Heart right ventricle (tissue), 16 donors: ENCODE measurements around the gene TLL1. TPM values are rescaled to one million over a fixed set of nuclear protein-coding genes. Genes with fewer than 3 reads are reported as not detected.

Source experiments
- ATAC-seq, 8 donors: fragments of 200-7000 bp; cut with Tn5 transposase; one replicate each; pipeline ENCODE4 v1.9.1; 2020; ENCODE audit warnings: mild to moderate bottlenecking in 8 of 8, moderate library complexity in 8 of 8, moderate number of reproducible peaks in 1 of 8
- DNase-seq, 2 donors: peaks; one replicate each; pipeline ENCODE4 v3.0.0-alpha.2; 2020
- H3K27ac ChIP-seq, 10 donors: fragments of 200-600 bp; sonication (generic) in 2 of 10; one replicate each; pipeline versions ENCODE4 v1.5.0 to v1.8.0; 2020 to 2022; ENCODE audit warnings: mild to moderate bottlenecking in 3 of 10
- H3K27me3 ChIP-seq, 7 donors: fragments of 200-600 bp; one replicate each; pipeline ENCODE4 v1.8.0; 2021 to 2022; ENCODE audit warnings: mild to moderate bottlenecking in 2 of 7
- H3K36me3 ChIP-seq, 9 donors: fragments of 200-600 bp; sonication (generic) in 1 of 9; one replicate each; pipeline versions ENCODE4 v1.5.0 to v1.8.0; 2020 to 2022; ENCODE audit warnings: mild to moderate bottlenecking in 2 of 9
- H3K4me1 ChIP-seq, 9 donors: fragments of 200-600 bp; sonication (generic) in 1 of 9; one replicate each; pipeline versions ENCODE4 v1.5.0 to v1.8.0; 2020 to 2022; ENCODE audit warnings: mild to moderate bottlenecking in 4 of 9
- H3K4me3 ChIP-seq, 10 donors: fragments of 200-600 bp; sonication (generic) in 2 of 10; one replicate each; pipeline versions ENCODE4 v1.5.0 to v1.8.0; 2020 to 2022; ENCODE audit warnings: mild to moderate bottlenecking in 7 of 10, moderate library complexity in 2 of 10
- H3K9me3 ChIP-seq, 11 donors: fragments of 200-600 bp in 10 of 11; sonication (generic) in 2 of 11; one replicate each; pipeline versions ENCODE4 v1.5.0 to v1.8.0; 2013 to 2022; ENCODE audit warnings: mild to moderate bottlenecking in 2 of 11, control low read depth in 1 of 11, moderate library complexity in 1 of 11
- CTCF ChIP-seq, 9 donors: fragments of 200-600 bp; sonication (generic) in 2 of 9; IDR thresholded peaks; one replicate each; pipeline versions ENCODE4 v1.5.0 to v1.8.0; 2021 to 2022; ENCODE audit warnings: antibody characterized with exemption in 9 of 9, mild to moderate bottlenecking in 5 of 9, moderate library complexity in 1 of 9
- WGBS, 2 donors: extraction: QIAGEN DNeasy Blood & Tissue Kit; methylation state at CpG; one replicate each; pipeline ENCODE4 v1.1.7; 2013; ENCODE audit warnings: inconsistent platforms in 1 of 2; 5-methylcytosine and 5-hydroxymethylcytosine counted together
- intact Hi-C, 10 donors: fragments of 100-400 bp; cut with DNase I; formaldehyde crosslinking; loops; one replicate each; pipeline versions ENCODE4 v1.11.1 to v1.14.2; 2022
- polyA plus RNA-seq, 2 donors: library from polyadenylated mRNA; stranded (reverse); fragments of 200-250 nt; gene quantifications; one replicate each; pipeline ENCODE4 v1.2.3, GENCODE V29; 2013
- total RNA-seq, 10 donors: library from RNA; stranded (reverse); fragmentation: NEBNext Ultra II Directional in 3 of 10; extraction: Animal tissue kit (Norgen Biotek cat#: 25700) in 3 of 10; gene quantifications; one replicate each; pipeline versions ENCODE4 v1.2.1 to v1.2.4, GENCODE V29; 2021 to 2023
- donor health status: Arrhythmogenic right ventricular cardiomyopathy.
- donor health status: ischemic (EF 13 %, LVEDD 7.1; RV severe dilation, severe dysfunction).
- donor health status: healthy with polysubstance abuse.
- donor health status: DM: no; HTN: yes; CAD: no.
- donor health status: DM: no; HTN: no; CAD: no.
- donor health status: ischemic (EF 25% LVEDD 6.9; RV normal size, moderate dysfunction).
- donor health status: ischemic (EF 25% LVEDD 5.7; RV mildly dilated, moderate dysfunction).
- donor health status: healthy.
- donor health status: DM: yes; HTN: yes; CAD: no.
- donor health status: Ischemic cardiomyopathy.
- donor health status: ischemic (EF 35%, LVEDD 5.7; RV mildly dilated, moderate dysfunction).
- donor health status: nonischemic (EF 11% LVEDD 7.7; RV severe dilation, severe dysfunction).
- donor health status: DM: yes; HTN: yes; CAD: no.
- donor health status: PGD.
- donor health status: ischemic (EF 29% LVEDD 5.4; RV normal size, mild dysfunction).
- donor health status: nonischemic (EF 23%, LVEDD 6.1; RV moderate dilation, normal function).

TLL1 gene
- total and polyA plus RNA-seq, 12 donors: 0.17 to 2.3 (median 0.71) TPM

- intact Hi-C loops: no loop called here
- peaks cover 0 to 5% (median 0%) of the 10 kb centered on the region in 11 donors for H3K9me3 ChIP-seq
- TF ChIP-seq CTCF (IDR thresholded peaks at IDR 0.05): no peak
- H3K27ac ChIP-seq: no peak overlapping the region
- ATAC-seq: no peak
- no peak overlapping the region for H3K4me3 ChIP-seq
- H3K27me3 ChIP-seq: no peaks in the 10 kb centered on the region
- no peak for DNase-seq
- WGBS, 2 donors: 86 to 89% methylated on average over 2 of the region's 2 CpGs
- H3K36me3 ChIP-seq: no peaks in the 10 kb centered on the region
- H3K4me1 ChIP-seq: no peaks in the 10 kb centered on the region
Observed at GRCh38 chr4:166034965-166035364, 161.9 kb downstream of the TLL1 start.

GRCh38 chr4:166039822-166040221 lies 166.8 kb downstream of the TLL1 start:
- Histone ChIP-seq H3K9me3 (no peaks in the 10 kb centered on the region), H3K4me1 (peaks cover 0 to 3% (median 0%) of the 10 kb centered on the region in 9 donors), H3K27ac (no peak overlapping the region), H3K36me3 (no peaks in the 10 kb centered on the region), H3K27me3 (no peaks in the 10 kb centered on the region), H3K4me3 (no peak overlapping the region)
- intact Hi-C loops: loop anchor here in 1 of 10 donors (10.0 kb wide), 1 partner anchor 415 kb away; no protein-coding TSS in a partner anchor
- ATAC-seq: no peak
- WGBS, 2 donors: 50 to 67% methylated on average over 1 of the region's 1 CpG
- TF ChIP-seq CTCF (IDR thresholded peaks at IDR 0.05): no peak
- DNase-seq: no peak

- H3K4me1 ChIP-seq: peaks cover 0 to 3% (median 0%) of the 10 kb centered on the region in 9 donors
- H3K27ac ChIP-seq: peak overlapping the region in 1 of 10 donors; percentile 48
- no peak for TF ChIP-seq CTCF (IDR thresholded peaks at IDR 0.05)
- intact Hi-C loops: loop anchor here in 1 of 10 donors (10.0 kb wide), 1 partner anchor 418 kb away; no protein-coding TSS in a partner anchor
- no peaks in the 10 kb centered on the region for H3K27me3 ChIP-seq
- no peaks in the 10 kb centered on the region for H3K9me3 ChIP-seq
- no peaks in the 10 kb centered on the region for H3K36me3 ChIP-seq
- DNase-seq: peak in 1 of 2 donors; percentile 8
- 53 to 70% methylated on average over 8 of the region's 8 CpGs for WGBS, 2 donors
- peak in 5 of 8 donors; percentile 17 to 75 (median 70) for ATAC-seq
- no peak overlapping the region for H3K4me3 ChIP-seq
Observed at GRCh38 chr4:166042510-166043055, 169.5 kb downstream of the TLL1 start.

- no peaks in the 10 kb centered on the region for H3K9me3 ChIP-seq
- no peak overlapping the region for H3K27ac ChIP-seq
- H3K27me3 ChIP-seq: no peaks in the 10 kb centered on the region
- H3K36me3 ChIP-seq: no peaks in the 10 kb centered on the region
- 91 to 95% methylated on average over 6 of the region's 6 CpGs for WGBS, 2 donors
- no peak for DNase-seq
- intact Hi-C loops: loop anchor here in 1 of 10 donors (10.0 kb wide), 1 partner anchor 419 kb away; no protein-coding TSS in a partner anchor
- ATAC-seq: no peak
- no peak for TF ChIP-seq CTCF (IDR thresholded peaks at IDR 0.05)
- H3K4me3 ChIP-seq: no peak overlapping the region
- H3K4me1 ChIP-seq: peaks cover 0 to 3% (median 0%) of the 10 kb centered on the region in 9 donors
Observed at GRCh38 chr4:166043801-166044200, 170.8 kb downstream of the TLL1 start.
